Globus pallidus (tissue), 1 donor: ENCODE results near the gene GLRA1.

Experiments
- DNase-seq: peaks from one replicate; pipeline ENCODE4 v3.0.0-alpha.2; 2015; ENCODE audit warnings: low spot score

The GLRA1 gene

GRCh38 chr5:151924564-151925301 is at the start of gene GLRA1:
Gene GLRA1 (minus strand): TSS chr5:151924851. CDS start chr5:151924549, 302 bp downstream.
- peak; percentile 19 for DNase-seq

- DNase-seq: no peak
Measured at GRCh38 chr5:151970885-151971284, 46.2 kb upstream of the GLRA1 start.

- no peak for DNase-seq
Measured at GRCh38 chr5:151967865-151968264, 43.2 kb upstream of the GLRA1 start.

GRCh38 chr5:151966046-151966445 is 41.4 kb upstream of the GLRA1 start:
- no peak for DNase-seq

- no peak for DNase-seq
Measured at GRCh38 chr5:151964471-151964870, 39.8 kb upstream of the GLRA1 start.

- DNase-seq: no peak
Measured at GRCh38 chr5:151961557-151961956, 36.9 kb upstream of the GLRA1 start.

GRCh38 chr5:151958111-151958510 is 33.5 kb upstream of the GLRA1 start:
- no peak for DNase-seq

- no peak for DNase-seq
Measured at GRCh38 chr5:151956725-151957124, 32.1 kb upstream of the GLRA1 start.

- DNase-seq: no peak
Measured at GRCh38 chr5:151954255-151954654, 29.6 kb upstream of the GLRA1 start.

GRCh38 chr5:151953833-151954232 is 29.2 kb upstream of the GLRA1 start:
- DNase-seq: no peak

GRCh38 chr5:151952238-151952637 is 27.6 kb upstream of the GLRA1 start:
- DNase-seq: no peak

- no peak for DNase-seq
Measured at GRCh38 chr5:151950706-151951105, 26.1 kb upstream of the GLRA1 start.

- DNase-seq: no peak
Measured at GRCh38 chr5:151949701-151950308, 25.2 kb upstream of the GLRA1 start.

GRCh38 chr5:151949113-151949512 is 24.5 kb upstream of the GLRA1 start:
- DNase-seq: no peak

- no peak for DNase-seq
Measured at GRCh38 chr5:151947931-151948608, 23.4 kb upstream of the GLRA1 start.

- DNase-seq: no peak
Measured at GRCh38 chr5:151937851-151938250, 13.2 kb upstream of the GLRA1 start.

- no peak for DNase-seq
Measured at GRCh38 chr5:151935135-151935695, 10.6 kb upstream of the GLRA1 start.

- no peak for DNase-seq
Measured at GRCh38 chr5:151931260-151931659, 6.6 kb upstream of the GLRA1 start.

- no peak for DNase-seq
Measured at GRCh38 chr5:151926188-151926587, 1.5 kb upstream of the GLRA1 start.

GRCh38 chr5:151925340-151925739 is 689 bp upstream of the GLRA1 start:
- no peak for DNase-seq

- no peak for DNase-seq
Measured at GRCh38 chr5:151923866-151924476, 680 bp downstream of the GLRA1 start.

- no peak for DNase-seq
Measured at GRCh38 chr5:151921916-151922315, 2.7 kb downstream of the GLRA1 start.
